SK-N-SH (cell line): ENCODE results near the gene G3BP1. TPM values are rescaled to one million over a fixed set of nuclear protein-coding genes. Genes with fewer than 3 reads are reported as not detected.

ENCODE experiments used
- CTCF ChIA-PET: fragments of 300-600, 350-600 bp; formaldehyde crosslinking; extraction: SDS; loops from one replicate; lab custom pipeline; 2021; lab: Yijun Ruan, JAX
- POLR2A ChIA-PET: fragments of 350-600 bp; sonication (Branson Sonifier 250); formaldehyde crosslinking; extraction: SDS; loops from one replicate; lab custom pipeline; 2020; ENCODE audit warnings: antibody characterized with exemption, inconsistent platforms; lab: Yijun Ruan, JAX
- DNase-seq: peaks from one replicate; pipeline ENCODE4 v3.0.0; 2012
- H2AFZ ChIP-seq: fragments of 200-600 bp; sonication (generic); 2 replicates; pipeline ENCODE4 v1.8.1; 2016; ENCODE audit warnings: antibody characterized with exemption, mild to moderate bottlenecking, low read depth
- H3F3A ChIP-seq: fragments of 200-600 bp; sonication (generic); replicated peaks from 2 replicates; pipeline ENCODE3; 2016; ENCODE audit warnings: antibody characterized with exemption, mild to moderate bottlenecking; ENCODE audit not compliant: insufficient read depth
- H3K27ac ChIP-seq, 2 experiments: fragments of 200-500 bp in 1 of 2; fragments of 200-600 bp in 1 of 2; sonication (Bioruptor generic) in 1 of 2; sonication (generic), shearing (Covaris generic) in 1 of 2; 2 replicates each; pipeline versions ENCODE4 v1.5.1 to v1.6.1; 2014 to 2016; ENCODE audit warnings: low read depth in 2 of 2, inconsistent platforms in 1 of 2, low read length in 1 of 2, mild to moderate bottlenecking in 1 of 2, mixed read lengths in 1 of 2
- H3K27me3 ChIP-seq: fragments of 200-600 bp; sonication (generic), shearing (Covaris generic); 2 replicates; pipeline ENCODE4 v1.6.1; 2016; ENCODE audit warnings: mixed run types; ENCODE audit not compliant: insufficient read depth
- H3K36me3 ChIP-seq, 2 experiments: fragments of 200-500 bp in 1 of 2; fragments of 200-600 bp in 1 of 2; sonication (Bioruptor generic) in 1 of 2; sonication (generic) in 1 of 2; replicated peaks in 1 of 2; 2 replicates each; pipeline versions ENCODE3 to v1.5.1; 2014 to 2016; ENCODE audit warnings: low read length in 1 of 2, mild to moderate bottlenecking in 1 of 2; ENCODE audit not compliant: insufficient read depth in 2 of 2, control insufficient read depth in 1 of 2
- H3K4me1 ChIP-seq, 2 experiments: fragments of 200-500 bp in 1 of 2; fragments of 200-600 bp in 1 of 2; sonication (Bioruptor generic) in 1 of 2; sonication (generic), shearing (Covaris generic) in 1 of 2; 2 replicates each; pipeline versions ENCODE4 v1.5.1 to v1.6.1; 2014 to 2016; ENCODE audit warnings: low read depth in 1 of 2, low read length in 1 of 2, mixed run types in 1 of 2; ENCODE audit not compliant: insufficient read depth in 2 of 2, control insufficient read depth in 1 of 2
- H3K4me2 ChIP-seq: fragments of 200-600 bp; sonication (generic), shearing (Covaris generic); 2 replicates; pipeline ENCODE4 v1.6.1; 2017; ENCODE audit warnings: mixed run types
- H3K4me3 ChIP-seq, 2 experiments: fragments of 200-500 bp in 1 of 2; fragments of 200-600 bp in 1 of 2; sonication (Bioruptor generic) in 1 of 2; sonication (generic), shearing (Covaris generic) in 1 of 2; 2 replicates each; pipeline versions ENCODE4 v1.5.1 to v1.8.1; 2014 to 2016; ENCODE audit warnings: low read depth in 2 of 2, inconsistent platforms in 1 of 2, low read length in 1 of 2, mild to moderate bottlenecking in 1 of 2, mixed read lengths in 1 of 2, moderate library complexity in 1 of 2
- H3K79me2 ChIP-seq: fragments of 200-600 bp; sonication (generic); 2 replicates; pipeline ENCODE4 v1.8.1; 2017; ENCODE audit warnings: mild to moderate bottlenecking; ENCODE audit not compliant: insufficient read depth
- H3K9ac ChIP-seq: fragments of 200-600 bp; sonication (generic); 2 replicates; pipeline ENCODE4 v1.6.1; 2017; ENCODE audit warnings: mixed run types
- H3K9me2 ChIP-seq: fragments of 200-600 bp; sonication (generic); 2 replicates; pipeline ENCODE4 v1.6.1; 2017; ENCODE audit warnings: mixed run types
- H3K9me3 ChIP-seq: fragments of 200-600 bp; sonication (generic); 2 replicates; pipeline ENCODE4 v1.6.1; 2017; ENCODE audit warnings: mixed run types, mild to moderate bottlenecking, moderate library complexity
- H4K20me1 ChIP-seq: fragments of 200-600 bp; sonication (generic); 2 replicates; pipeline ENCODE4 v1.6.1; 2017; ENCODE audit warnings: mild to moderate bottlenecking, mixed run types; ENCODE audit not compliant: insufficient read depth
- CHD2 ChIP-seq: fragments of 150-350 bp; IDR thresholded peaks from 2 replicates; pipeline ENCODE4 v1.6.1; 2018; ENCODE audit warnings: low read length; ENCODE audit not compliant: partially characterized antibody
- CTCF ChIP-seq: fragments of 200-600 bp; sonication (generic); IDR thresholded peaks from 2 replicates; pipeline ENCODE4 v1.6.1; 2017; ENCODE audit warnings: antibody characterized with exemption, mild to moderate bottlenecking, moderate library complexity
- FOXJ3 ChIP-seq: sonication (generic); formaldehyde crosslinking; IDR thresholded peaks from 2 replicates; pipeline ENCODE4 v1.5.1; 2020; ENCODE audit warnings: mild to moderate bottlenecking, missing genetic modification reagents
- JUND ChIP-seq: IDR thresholded peaks from 2 replicates; pipeline ENCODE4 v1.4.0; 2012
- MXI1 ChIP-seq: IDR thresholded peaks from 2 replicates; pipeline ENCODE4 v1.6.1; 2012; ENCODE audit warnings: mild to moderate bottlenecking, low read depth, low read length, improper control_type of control experiment
- POLR2AphosphoS5 ChIP-seq: IDR thresholded peaks from 2 replicates; pipeline ENCODE4 v1.6.1; 2012; ENCODE audit warnings: low read depth, low read length
- RCOR1 ChIP-seq: fragments of 150-350 bp; IDR thresholded peaks from 2 replicates; pipeline ENCODE4 v1.6.1; 2017; ENCODE audit warnings: antibody characterized with exemption, low read length
- RXRA ChIP-seq: IDR thresholded peaks from 2 replicates; pipeline ENCODE4 v1.4.0; 2012; ENCODE audit warnings: low read depth, mild to moderate bottlenecking, borderline replicate concordance
- SIN3A ChIP-seq: IDR thresholded peaks from 2 replicates; pipeline ENCODE4 v1.6.1; 2012; ENCODE audit warnings: low read depth, mild to moderate bottlenecking, low read length, moderate library complexity, borderline replicate concordance
- TCF12 ChIP-seq: IDR thresholded peaks from 2 replicates; pipeline ENCODE4 v1.4.0; 2012
- WGBS: methylation state at CpG from one replicate; pipeline ENCODE4 v1.1.6; 2017; ENCODE audit warnings: low lambda C conversion rate; 5-methylcytosine and 5-hydroxymethylcytosine counted together
- polyA plus RNA-seq, 3 experiments: library from polyadenylated mRNA; depleted of rRNA; stranded (reverse); fragments of >200 nt; gene quantifications; 2 replicates each; pipeline ENCODE4 v1.2.3, GENCODE V29; 2012
- TF ChIP-seq, protein P1 (sequence below): fragments of 150-350 bp; IDR thresholded peaks from 2 replicates; pipeline ENCODE4 v1.6.1; 2017; ENCODE audit warnings: antibody characterized with exemption, low read length, low read depth, borderline replicate concordance
- TF ChIP-seq, protein P2 (sequence below): IDR thresholded peaks from 2 replicates; pipeline ENCODE4 v1.6.1; 2012; ENCODE audit warnings: mild to moderate bottlenecking, low read depth, low read length, moderate library complexity

G3BP1 gene
- polyA plus RNA-seq, 1 of the 3 experiments (the other 2 are of a cell fraction), result 21.7 TPM

DNA sequence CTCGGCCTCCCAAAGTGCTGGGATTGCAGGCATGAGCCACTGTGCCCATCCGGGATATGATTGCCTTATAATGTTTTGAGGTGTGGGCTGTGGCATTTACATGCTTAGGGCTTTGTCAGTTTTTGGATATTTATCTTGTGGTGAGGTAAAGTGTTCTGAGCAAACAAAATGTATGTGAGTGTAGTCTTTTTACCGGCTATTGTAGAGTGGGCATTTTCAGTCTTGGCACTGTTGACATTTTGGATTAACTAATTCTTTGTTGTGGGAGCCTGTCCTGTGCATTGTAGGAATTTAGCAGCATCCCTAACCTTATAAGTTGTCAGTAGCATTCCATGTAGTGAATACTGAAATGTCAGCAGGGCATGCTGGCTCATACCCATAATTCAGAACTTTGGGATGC, 21.6 kb downstream of the G3BP1 start:
- no peak overlapping the region for H3K9ac ChIP-seq
- H3K36me3 ChIP-seq, result peaks cover 67 to 89% of the 10 kb centered on the region in 2 experiments
- H4K20me1 ChIP-seq, result peaks cover 60% of the 10 kb centered on the region
- no peak for DNase-seq
- no peak for TF ChIP-seq CTCF
- no peak for TF ChIP-seq RCOR1
- no peak for TF ChIP-seq FOXJ3 (CRISPR knock-in tag)
- H3K27ac ChIP-seq, result no peak overlapping the region
- no peak overlapping the region for H3K4me3 ChIP-seq
- H3K27me3 ChIP-seq, result no peaks in the 10 kb centered on the region
- no peaks in the 10 kb centered on the region for H3K9me3 ChIP-seq
- no peaks in the 10 kb centered on the region for H3K9me2 ChIP-seq
- ChIA-PET POLR2A (no interaction called here), CTCF (no interaction called here)
- peaks cover 98% of the 10 kb centered on the region for H3K79me2 ChIP-seq
- 96% methylated on average over 3 of the region's 3 CpGs for WGBS
- H2AFZ ChIP-seq, result no peak overlapping the region
- H3F3A ChIP-seq, result peaks cover 24% of the 10 kb centered on the region
- H3K4me1 ChIP-seq, result no peaks in the 10 kb centered on the region
- H3K4me2 ChIP-seq, result no peak overlapping the region

DNA sequence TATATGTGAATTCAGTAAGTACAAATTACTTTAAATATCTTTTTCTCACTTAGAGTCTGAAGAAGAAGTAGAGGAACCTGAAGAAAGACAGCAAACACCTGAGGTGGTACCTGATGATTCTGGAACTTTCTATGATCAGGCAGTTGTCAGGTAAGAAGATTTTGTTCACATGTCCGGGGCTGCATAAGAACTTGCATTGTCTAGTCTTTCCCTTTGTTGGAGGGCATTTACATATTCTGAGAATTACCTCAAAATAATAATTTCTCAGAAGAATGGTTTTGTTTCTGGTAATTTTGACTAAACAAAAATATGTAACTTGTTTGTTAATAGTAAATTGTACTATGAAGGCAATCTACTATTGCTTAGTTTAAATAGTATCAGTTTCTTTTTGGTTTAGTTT, 23.7 kb downstream of the G3BP1 start:
- H4K20me1 ChIP-seq, result peaks cover 56% of the 10 kb centered on the region
- 95% methylated on average over 1 of the region's 1 CpG for WGBS
- DNase-seq, result no peak

More for the DNA sequence above, 23.7 kb downstream of the G3BP1 start:
- Histone ChIP-seq H3K27me3 (no peaks in the 10 kb centered on the region), H2AFZ (no peak overlapping the region), H3K36me3 (peaks cover 70 to 90% of the 10 kb centered on the region in 2 experiments), H3K79me2 (peaks cover 95% of the 10 kb centered on the region), H3K4me2 (no peak overlapping the region), H3K9me2 (no peaks in the 10 kb centered on the region), H3F3A (peaks cover 29% of the 10 kb centered on the region), H3K9ac (no peak overlapping the region), H3K4me1 (peaks cover 0 to 6% of the 10 kb centered on the region in 2 experiments; a peak in 1 of 4 replicates), H3K4me3 (no peak overlapping the region), H3K27ac (no peak overlapping the region), H3K9me3 (no peaks in the 10 kb centered on the region)
- CTCF ChIA-PET, result no interaction called here
- TF ChIP-seq, protein P1, sequence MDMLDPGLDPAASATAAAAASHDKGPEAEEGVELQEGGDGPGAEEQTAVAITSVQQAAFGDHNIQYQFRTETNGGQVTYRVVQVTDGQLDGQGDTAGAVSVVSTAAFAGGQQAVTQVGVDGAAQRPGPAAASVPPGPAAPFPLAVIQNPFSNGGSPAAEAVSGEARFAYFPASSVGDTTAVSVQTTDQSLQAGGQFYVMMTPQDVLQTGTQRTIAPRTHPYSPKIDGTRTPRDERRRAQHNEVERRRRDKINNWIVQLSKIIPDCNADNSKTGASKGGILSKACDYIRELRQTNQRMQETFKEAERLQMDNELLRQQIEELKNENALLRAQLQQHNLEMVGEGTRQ, result no peak
- TF ChIP-seq MXI1 (no peak), SIN3A (no peak), POLR2AphosphoS5 (no peak), TCF12 (no peak), CHD2 (no peak), RXRA (no peak), JUND (no peak)
- TF ChIP-seq, protein P2, sequence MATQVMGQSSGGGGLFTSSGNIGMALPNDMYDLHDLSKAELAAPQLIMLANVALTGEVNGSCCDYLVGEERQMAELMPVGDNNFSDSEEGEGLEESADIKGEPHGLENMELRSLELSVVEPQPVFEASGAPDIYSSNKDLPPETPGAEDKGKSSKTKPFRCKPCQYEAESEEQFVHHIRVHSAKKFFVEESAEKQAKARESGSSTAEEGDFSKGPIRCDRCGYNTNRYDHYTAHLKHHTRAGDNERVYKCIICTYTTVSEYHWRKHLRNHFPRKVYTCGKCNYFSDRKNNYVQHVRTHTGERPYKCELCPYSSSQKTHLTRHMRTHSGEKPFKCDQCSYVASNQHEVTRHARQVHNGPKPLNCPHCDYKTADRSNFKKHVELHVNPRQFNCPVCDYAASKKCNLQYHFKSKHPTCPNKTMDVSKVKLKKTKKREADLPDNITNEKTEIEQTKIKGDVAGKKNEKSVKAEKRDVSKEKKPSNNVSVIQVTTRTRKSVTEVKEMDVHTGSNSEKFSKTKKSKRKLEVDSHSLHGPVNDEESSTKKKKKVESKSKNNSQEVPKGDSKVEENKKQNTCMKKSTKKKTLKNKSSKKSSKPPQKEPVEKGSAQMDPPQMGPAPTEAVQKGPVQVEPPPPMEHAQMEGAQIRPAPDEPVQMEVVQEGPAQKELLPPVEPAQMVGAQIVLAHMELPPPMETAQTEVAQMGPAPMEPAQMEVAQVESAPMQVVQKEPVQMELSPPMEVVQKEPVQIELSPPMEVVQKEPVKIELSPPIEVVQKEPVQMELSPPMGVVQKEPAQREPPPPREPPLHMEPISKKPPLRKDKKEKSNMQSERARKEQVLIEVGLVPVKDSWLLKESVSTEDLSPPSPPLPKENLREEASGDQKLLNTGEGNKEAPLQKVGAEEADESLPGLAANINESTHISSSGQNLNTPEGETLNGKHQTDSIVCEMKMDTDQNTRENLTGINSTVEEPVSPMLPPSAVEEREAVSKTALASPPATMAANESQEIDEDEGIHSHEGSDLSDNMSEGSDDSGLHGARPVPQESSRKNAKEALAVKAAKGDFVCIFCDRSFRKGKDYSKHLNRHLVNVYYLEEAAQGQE, result no peak
- POLR2A ChIA-PET, result no interaction called here
